Amniotic epithelial cell (primary cell): ENCODE results near the gene ANO8.
A peak's percentile ranks its signal among the peaks of the same experiment; 100 is the strongest.
"Not testable (repeated sequence)": the region's sequence is repeated elsewhere in the genome, so short reads cannot be mapped to it uniquely, and the experiment has no call there.

Source experiments
- DNase-seq: peaks from one replicate; pipeline ENCODE4 v3.0.0-alpha.2; 2010; ENCODE audit warnings: low read depth

Gene ANO8

GRCh38 chr19:17309965-17310461, 24.6 kb downstream of the ANO8 start:
- no peak for DNase-seq

GRCh38 chr19:17309198-17309964, 25.3 kb downstream of the ANO8 start, which contains the start of gene DDA1:
Gene DDA1 (plus strand): TSS chr19:17309563. CDS start chr19:17309655, 92 bp downstream.
- peak; percentile 100 for DNase-seq

GRCh38 chr19:17307876-17308377, 26.7 kb downstream of the ANO8 start:
- DNase-seq, result no peak

- DNase-seq, result no peak
Observed at GRCh38 chr19:17306285-17306714, 28.4 kb downstream of the ANO8 start.

- peak; percentile 98 for DNase-seq
Observed at GRCh38 chr19:17305517-17306284, 29.0 kb downstream of the ANO8 start, which contains the start of gene MRPL34. Gene MRPL34 (plus strand): TSS chr19:17305872. CDS start chr19:17305893, 21 bp downstream.

- DNase-seq, result no peak
Observed at GRCh38 chr19:17305216-17305516, 29.5 kb downstream of the ANO8 start.

GRCh38 chr19:17304386-17305215, 30.1 kb downstream of the ANO8 start:
- no peak for DNase-seq

GRCh38 chr19:17303940-17304267, 30.8 kb downstream of the ANO8 start:
- peak; percentile 53 for DNase-seq

- peak; percentile 93 for DNase-seq
Observed at GRCh38 chr19:17303167-17303939, 31.3 kb downstream of the ANO8 start, which contains the start of gene ABHD8. Gene ABHD8 (minus strand): TSS chr19:17303425. CDS start chr19:17301616, 1,809 bp downstream.

- DNase-seq, result no peak
Observed at GRCh38 chr19:17302391-17303166, 32.1 kb downstream of the ANO8 start.

- DNase-seq, result no peak
Observed at GRCh38 chr19:17300992-17301619, 33.5 kb downstream of the ANO8 start.

GRCh38 chr19:17296976-17297375, 37.7 kb downstream of the ANO8 start:
- peak; percentile 41 for DNase-seq

- DNase-seq, result peak; percentile 45
Observed at GRCh38 chr19:17296273-17296672, 38.4 kb downstream of the ANO8 start.

- not testable (repeated sequence) for DNase-seq
Observed at GRCh38 chr19:17295551-17295950, 39.1 kb downstream of the ANO8 start.

GRCh38 chr19:17294051-17294891, 40.4 kb downstream of the ANO8 start:
- DNase-seq, result peak; percentile 26

GRCh38 chr19:17293605-17294004, 41.0 kb downstream of the ANO8 start:
- DNase-seq, result no peak

- peak; percentile 87 for DNase-seq
Observed at GRCh38 chr19:17292301-17293074, 42.2 kb downstream of the ANO8 start.

GRCh38 chr19:17289489-17289888, 45.2 kb downstream of the ANO8 start:
- DNase-seq, result peak; percentile 90
